ENCODE measurements around the gene SMC1B. TPM values are rescaled to one million over a fixed set of nuclear protein-coding genes. Genes with fewer than 3 reads are reported as not detected.

Gene SMC1B
- total RNA-seq, 2 experiments from 2014 or later, result 1.8 TPM

- Mint-ChIP-seq H3K4me3 (no peak overlapping the region), H3K27ac (no peak overlapping the region), H3K36me3 (ENCODE audit: low read depth) (peaks cover 13% of the 10 kb centered on the region), H3K27me3 (no peaks in the 10 kb centered on the region), H3K4me1 (ENCODE audit: low read depth) (no peaks in the 10 kb centered on the region), H3K9me3 (no peaks in the 10 kb centered on the region)
- DNase-seq, result no peak
- intact Hi-C loops (cut with micrococcal nuclease), result no loop called here
- ChIA-PET POLR2A (interaction anchor here (1.1 kb wide), 1 partner anchor 15 kb away, joined by 3 read pairs; the partner anchor contains the start of genes RIBC2 and SMC1B), CTCF (no interaction called here)
- ATAC-seq, result no peak
- no peak for TF ChIP-seq CTCF (IDR thresholded peaks at IDR 0.05)
These were observed 15.3 kb upstream of the SMC1B start for GRCh38 chr22:45428391-45429385.

DNA sequence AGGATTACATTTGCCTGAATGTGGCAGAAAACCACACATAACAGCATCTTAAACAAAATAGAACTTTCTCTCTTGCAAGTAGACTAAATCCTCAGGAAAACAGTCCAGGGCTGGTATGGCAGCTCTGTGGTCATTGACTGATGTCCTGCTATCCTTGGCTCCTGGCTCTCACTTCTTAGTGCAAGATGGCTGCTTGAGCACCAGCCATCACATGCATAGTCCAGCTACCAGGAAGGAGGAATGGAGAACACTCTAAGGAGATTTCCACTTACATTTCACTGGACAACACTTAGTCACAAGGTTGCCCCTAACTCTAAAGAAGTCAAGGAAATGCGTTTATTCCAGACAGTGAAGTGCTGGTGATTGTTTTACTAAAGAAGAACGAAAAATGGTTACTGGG is 13.7 kb upstream of the SMC1B start:
- intact Hi-C loops (cut with micrococcal nuclease), result no loop called here
- TF ChIP-seq CTCF (IDR thresholded peaks at IDR 0.05), result no peak

GRCh38 chr22:45426387-45426786 is 13.0 kb upstream of the SMC1B start:
- Mint-ChIP-seq H3K36me3 (ENCODE audit: low read depth) (peaks cover 18% of the 10 kb centered on the region), H3K9me3 (no peaks in the 10 kb centered on the region), H3K27me3 (no peaks in the 10 kb centered on the region), H3K4me1 (ENCODE audit: low read depth) (no peaks in the 10 kb centered on the region), H3K27ac (no peak overlapping the region), H3K4me3 (no peak overlapping the region)
- ChIA-PET POLR2A (interaction anchor here (0.8 kb wide), 1 partner anchor 13 kb away, joined by 3 read pairs; the partner anchor contains the start of genes RIBC2 and SMC1B), CTCF (no interaction called here)
- no peak for ATAC-seq
- intact Hi-C loops (cut with micrococcal nuclease), result no loop called here
- TF ChIP-seq CTCF (IDR thresholded peaks at IDR 0.05), result no peak
- DNase-seq, result no peak

More for the DNA sequence above, 13.7 kb upstream of the SMC1B start:
- no peak for ATAC-seq
- H3K4me1 Mint-ChIP-seq (ENCODE audit: low read depth), result no peaks in the 10 kb centered on the region
- peaks cover 14% of the 10 kb centered on the region for H3K36me3 Mint-ChIP-seq (ENCODE audit: low read depth)
- no peak for DNase-seq
- H3K9me3 Mint-ChIP-seq, result no peaks in the 10 kb centered on the region
- no peaks in the 10 kb centered on the region for H3K27me3 Mint-ChIP-seq
- CTCF ChIA-PET, result no interaction called here
- no peak overlapping the region for H3K4me3 Mint-ChIP-seq
- POLR2A ChIA-PET, result no interaction called here
- H3K27ac Mint-ChIP-seq, result no peak overlapping the region

DNA sequence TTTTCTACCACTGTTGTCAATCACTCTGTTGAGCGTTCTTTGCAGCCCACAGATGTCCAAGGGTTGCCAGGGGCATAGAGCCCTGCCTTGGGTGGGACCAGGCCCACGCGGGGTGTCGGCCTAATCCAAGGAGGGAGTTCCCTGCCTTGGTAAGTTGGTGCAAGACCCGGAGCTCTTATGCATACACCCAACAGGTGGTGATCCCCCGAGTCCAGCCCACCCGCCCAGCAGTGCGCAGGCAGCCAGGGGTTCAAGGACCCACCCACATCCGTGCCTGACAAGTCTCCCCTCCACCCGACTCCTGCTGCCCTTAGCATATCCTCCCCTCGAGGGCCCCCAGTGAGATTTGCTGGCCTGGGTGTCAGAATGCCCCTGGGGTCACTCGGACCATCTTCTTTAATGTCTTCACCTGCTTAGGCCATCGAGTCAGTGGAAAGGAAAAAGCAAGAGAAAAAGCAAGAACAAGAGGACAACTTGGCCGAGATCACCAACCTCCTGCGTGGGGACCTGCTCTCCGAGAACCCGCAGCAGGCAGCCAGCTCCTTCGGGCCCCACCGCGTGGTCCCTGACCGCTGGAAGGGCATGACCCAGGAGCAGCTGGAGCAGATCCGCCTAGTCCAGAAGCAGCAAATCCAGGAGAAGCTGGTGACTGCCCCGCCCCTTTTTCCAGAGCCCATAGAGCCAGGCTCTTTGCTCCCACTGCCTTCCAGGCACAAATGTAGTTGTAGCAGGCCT is 12.3 kb upstream of the SMC1B start:
- H3K36me3 Mint-ChIP-seq (ENCODE audit: low read depth), result peaks cover 19% of the 10 kb centered on the region
- ATAC-seq (no peak), DNase-seq (no peak)
- H3K4me3 Mint-ChIP-seq, result no peak overlapping the region
- no peaks in the 10 kb centered on the region for H3K4me1 Mint-ChIP-seq (ENCODE audit: low read depth)
- H3K27me3 Mint-ChIP-seq, result no peaks in the 10 kb centered on the region
- no peaks in the 10 kb centered on the region for H3K9me3 Mint-ChIP-seq
- no peak overlapping the region for H3K27ac Mint-ChIP-seq
- POLR2A ChIA-PET, result interaction anchor here (0.8 kb wide), 1 partner anchor 12 kb away, joined by 3 read pairs; the partner anchor contains the start of genes RIBC2 and SMC1B
- TF ChIP-seq CTCF (IDR thresholded peaks at IDR 0.05), result no peak
- CTCF ChIA-PET, result no interaction called here
- intact Hi-C loops (cut with micrococcal nuclease), result no loop called here

All from activated CD8-positive, alpha-beta T cell treated with anti-CD3 and anti-CD28 coated beads for 36 hours (primary cell).